GM23248 (cell line): ENCODE results near the gene CACNA2D2.

Experiments used
- EZH2 ChIP-seq: fragments of 200-600 bp; sonication (generic); IDR thresholded peaks from 2 replicates; pipeline ENCODE4 v1.6.1; 2018; ENCODE audit warnings: antibody characterized with exemption, mild to moderate bottlenecking; ENCODE audit not compliant: insufficient read depth, poor library complexity, severe bottlenecking
- EZH2phosphoT487 ChIP-seq: fragments of 200-600 bp; sonication (generic); IDR thresholded peaks from 2 replicates; pipeline ENCODE4 v1.6.1; 2018; ENCODE audit warnings: antibody characterized with exemption, moderate library complexity, mild to moderate bottlenecking, low read depth; ENCODE audit not compliant: insufficient read depth

DNA sequence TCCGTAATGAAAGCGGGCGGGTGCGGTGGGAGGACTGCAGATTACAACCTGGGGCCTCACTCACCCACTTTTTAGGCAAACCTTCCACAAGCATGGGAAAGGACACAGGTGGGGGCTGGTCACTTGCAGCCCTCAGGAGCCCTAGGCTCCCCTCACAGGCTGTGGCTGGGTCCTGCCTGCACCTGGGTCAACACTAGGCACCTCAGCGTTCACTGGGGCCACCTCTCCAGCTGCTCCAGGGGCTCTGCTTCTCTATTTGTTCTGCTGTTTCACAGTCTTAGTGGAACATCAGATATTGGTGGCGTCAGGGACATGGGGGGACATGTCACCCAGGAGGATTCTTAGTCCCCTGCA lies 114.0 kb downstream of the CACNA2D2 start:
- TF ChIP-seq EZH2 (no peak), EZH2phosphoT487 (no peak)
